ENCODE data around the gene DEPP1. TPM values are rescaled to one million over a fixed set of nuclear protein-coding genes. Genes with fewer than 3 reads are reported as not detected.

Gene DEPP1
- total and polyA plus RNA-seq, 10 of the 15 experiments (the other 5 are each of a cell fraction or from before 2014, with no cell fraction given) = 1.7 to 12.1 (median 7.3) TPM

DNA sequence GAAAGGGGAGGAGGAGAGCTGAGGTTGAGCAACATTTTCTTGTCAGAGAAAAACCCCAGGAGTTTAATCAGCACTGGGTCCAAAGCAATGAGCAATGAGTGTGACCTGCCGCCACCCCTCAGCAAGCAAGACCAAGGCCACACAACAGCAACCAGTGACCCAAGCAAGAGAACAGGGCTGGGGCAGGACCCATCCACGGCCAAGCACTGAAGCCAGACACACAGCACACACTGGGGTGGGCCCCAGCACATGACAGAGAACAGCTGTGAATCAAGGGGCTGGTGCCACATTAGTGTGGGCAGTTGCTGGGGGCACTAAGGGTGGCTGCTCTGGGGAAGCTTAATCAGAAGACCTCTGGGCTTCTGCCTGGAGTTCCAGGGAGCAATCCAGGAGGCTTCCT is 51.3 kb downstream of the DEPP1 start (continued):
- TF ChIP-seq, protein P1, sequence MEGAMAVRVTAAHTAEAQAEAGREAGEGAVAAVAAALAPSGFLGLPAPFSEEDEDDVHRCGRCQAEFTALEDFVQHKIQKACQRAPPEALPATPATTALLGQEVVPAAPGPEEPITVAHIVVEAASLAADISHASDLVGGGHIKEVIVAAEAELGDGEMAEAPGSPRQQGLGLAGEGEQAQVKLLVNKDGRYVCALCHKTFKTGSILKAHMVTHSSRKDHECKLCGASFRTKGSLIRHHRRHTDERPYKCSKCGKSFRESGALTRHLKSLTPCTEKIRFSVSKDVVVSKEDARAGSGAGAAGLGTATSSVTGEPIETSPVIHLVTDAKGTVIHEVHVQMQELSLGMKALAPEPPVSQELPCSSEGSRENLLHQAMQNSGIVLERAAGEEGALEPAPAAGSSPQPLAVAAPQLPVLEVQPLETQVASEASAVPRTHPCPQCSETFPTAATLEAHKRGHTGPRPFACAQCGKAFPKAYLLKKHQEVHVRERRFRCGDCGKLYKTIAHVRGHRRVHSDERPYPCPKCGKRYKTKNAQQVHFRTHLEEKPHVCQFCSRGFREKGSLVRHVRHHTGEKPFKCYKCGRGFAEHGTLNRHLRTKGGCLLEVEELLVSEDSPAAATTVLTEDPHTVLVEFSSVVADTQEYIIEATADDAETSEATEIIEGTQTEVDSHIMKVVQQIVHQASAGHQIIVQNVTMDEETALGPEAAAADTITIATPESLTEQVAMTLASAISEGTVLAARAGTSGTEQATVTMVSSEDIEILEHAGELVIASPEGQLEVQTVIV (IDR thresholded peaks at IDR 0.05; ENCODE audit: borderline replicate concordance, partially characterized antibody) = no peak
- no peak for TF ChIP-seq HCFC1 (IDR thresholded peaks at IDR 0.05; ENCODE audit: low read length)
- TF ChIP-seq, protein P2, sequence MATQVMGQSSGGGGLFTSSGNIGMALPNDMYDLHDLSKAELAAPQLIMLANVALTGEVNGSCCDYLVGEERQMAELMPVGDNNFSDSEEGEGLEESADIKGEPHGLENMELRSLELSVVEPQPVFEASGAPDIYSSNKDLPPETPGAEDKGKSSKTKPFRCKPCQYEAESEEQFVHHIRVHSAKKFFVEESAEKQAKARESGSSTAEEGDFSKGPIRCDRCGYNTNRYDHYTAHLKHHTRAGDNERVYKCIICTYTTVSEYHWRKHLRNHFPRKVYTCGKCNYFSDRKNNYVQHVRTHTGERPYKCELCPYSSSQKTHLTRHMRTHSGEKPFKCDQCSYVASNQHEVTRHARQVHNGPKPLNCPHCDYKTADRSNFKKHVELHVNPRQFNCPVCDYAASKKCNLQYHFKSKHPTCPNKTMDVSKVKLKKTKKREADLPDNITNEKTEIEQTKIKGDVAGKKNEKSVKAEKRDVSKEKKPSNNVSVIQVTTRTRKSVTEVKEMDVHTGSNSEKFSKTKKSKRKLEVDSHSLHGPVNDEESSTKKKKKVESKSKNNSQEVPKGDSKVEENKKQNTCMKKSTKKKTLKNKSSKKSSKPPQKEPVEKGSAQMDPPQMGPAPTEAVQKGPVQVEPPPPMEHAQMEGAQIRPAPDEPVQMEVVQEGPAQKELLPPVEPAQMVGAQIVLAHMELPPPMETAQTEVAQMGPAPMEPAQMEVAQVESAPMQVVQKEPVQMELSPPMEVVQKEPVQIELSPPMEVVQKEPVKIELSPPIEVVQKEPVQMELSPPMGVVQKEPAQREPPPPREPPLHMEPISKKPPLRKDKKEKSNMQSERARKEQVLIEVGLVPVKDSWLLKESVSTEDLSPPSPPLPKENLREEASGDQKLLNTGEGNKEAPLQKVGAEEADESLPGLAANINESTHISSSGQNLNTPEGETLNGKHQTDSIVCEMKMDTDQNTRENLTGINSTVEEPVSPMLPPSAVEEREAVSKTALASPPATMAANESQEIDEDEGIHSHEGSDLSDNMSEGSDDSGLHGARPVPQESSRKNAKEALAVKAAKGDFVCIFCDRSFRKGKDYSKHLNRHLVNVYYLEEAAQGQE (IDR thresholded peaks at IDR 0.05; ENCODE audit: low read depth, low read length) = no peak
- TF ChIP-seq, protein P3, sequence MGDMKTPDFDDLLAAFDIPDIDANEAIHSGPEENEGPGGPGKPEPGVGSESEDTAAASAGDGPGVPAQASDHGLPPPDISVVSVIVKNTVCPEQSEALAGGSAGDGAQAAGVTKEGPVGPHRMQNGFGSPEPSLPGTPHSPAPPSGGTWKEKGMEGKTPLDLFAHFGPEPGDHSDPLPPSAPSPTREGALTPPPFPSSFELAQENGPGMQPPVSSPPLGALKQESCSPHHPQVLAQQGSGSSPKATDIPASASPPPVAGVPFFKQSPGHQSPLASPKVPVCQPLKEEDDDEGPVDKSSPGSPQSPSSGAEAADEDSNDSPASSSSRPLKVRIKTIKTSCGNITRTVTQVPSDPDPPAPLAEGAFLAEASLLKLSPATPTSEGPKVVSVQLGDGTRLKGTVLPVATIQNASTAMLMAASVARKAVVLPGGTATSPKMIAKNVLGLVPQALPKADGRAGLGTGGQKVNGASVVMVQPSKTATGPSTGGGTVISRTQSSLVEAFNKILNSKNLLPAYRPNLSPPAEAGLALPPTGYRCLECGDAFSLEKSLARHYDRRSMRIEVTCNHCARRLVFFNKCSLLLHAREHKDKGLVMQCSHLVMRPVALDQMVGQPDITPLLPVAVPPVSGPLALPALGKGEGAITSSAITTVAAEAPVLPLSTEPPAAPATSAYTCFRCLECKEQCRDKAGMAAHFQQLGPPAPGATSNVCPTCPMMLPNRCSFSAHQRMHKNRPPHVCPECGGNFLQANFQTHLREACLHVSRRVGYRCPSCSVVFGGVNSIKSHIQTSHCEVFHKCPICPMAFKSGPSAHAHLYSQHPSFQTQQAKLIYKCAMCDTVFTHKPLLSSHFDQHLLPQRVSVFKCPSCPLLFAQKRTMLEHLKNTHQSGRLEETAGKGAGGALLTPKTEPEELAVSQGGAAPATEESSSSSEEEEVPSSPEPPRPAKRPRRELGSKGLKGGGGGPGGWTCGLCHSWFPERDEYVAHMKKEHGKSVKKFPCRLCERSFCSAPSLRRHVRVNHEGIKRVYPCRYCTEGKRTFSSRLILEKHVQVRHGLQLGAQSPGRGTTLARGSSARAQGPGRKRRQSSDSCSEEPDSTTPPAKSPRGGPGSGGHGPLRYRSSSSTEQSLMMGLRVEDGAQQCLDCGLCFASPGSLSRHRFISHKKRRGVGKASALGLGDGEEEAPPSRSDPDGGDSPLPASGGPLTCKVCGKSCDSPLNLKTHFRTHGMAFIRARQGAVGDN (IDR thresholded peaks at IDR 0.05) = no peak
